ENCODE measurements around the gene PAM.

DNA sequence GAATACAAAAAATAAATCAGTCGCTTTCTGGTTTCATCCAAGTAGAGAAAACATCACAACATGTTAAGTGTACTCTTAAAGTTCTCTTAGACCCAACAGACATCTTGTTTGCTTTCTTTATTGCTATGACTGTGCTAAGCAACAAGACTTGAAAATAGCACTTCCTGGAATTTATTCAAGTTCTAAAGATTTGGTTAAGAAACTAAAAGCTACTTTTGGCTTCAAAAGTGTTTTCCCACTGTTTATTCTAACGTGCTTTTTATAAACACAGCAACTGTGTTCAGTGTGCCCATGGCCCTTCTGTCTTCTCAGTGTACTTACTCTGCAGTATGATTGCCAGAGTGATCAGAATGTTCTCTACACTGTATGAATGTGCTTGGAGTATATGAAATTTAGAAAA is 255.1 kb downstream of the PAM start:
- TF ChIP-seq POLR2AphosphoS5 (IDR thresholded peaks at IDR 0.05; ENCODE audit: low read depth, low read length), result no peak
- TF ChIP-seq SIN3A (IDR thresholded peaks at IDR 0.05; ENCODE audit: borderline replicate concordance, insufficient read depth, low read length), result no peak

Data from PFSK-1 (cell line).